HG02885 (cell line): Measurements from ENCODE around the gene OR5C1.
"Not testable (repeated sequence)": the region's sequence is repeated elsewhere in the genome, so short reads cannot be mapped to it uniquely, and the experiment has no call there.

Experiments used
- ATAC-seq: cut with Tn5 transposase; IDR thresholded peaks from one replicate; pipeline ENCODE4 v1.9.1; 2021; ENCODE audit warnings: mild to moderate bottlenecking; ENCODE audit not compliant: unreplicated experiment, poor library complexity

Gene OR5C1

GRCh38 chr9:122810306-122810946 lies 21.7 kb downstream of the OR5C1 start:
- ATAC-seq, result peak; percentile 81

DNA sequence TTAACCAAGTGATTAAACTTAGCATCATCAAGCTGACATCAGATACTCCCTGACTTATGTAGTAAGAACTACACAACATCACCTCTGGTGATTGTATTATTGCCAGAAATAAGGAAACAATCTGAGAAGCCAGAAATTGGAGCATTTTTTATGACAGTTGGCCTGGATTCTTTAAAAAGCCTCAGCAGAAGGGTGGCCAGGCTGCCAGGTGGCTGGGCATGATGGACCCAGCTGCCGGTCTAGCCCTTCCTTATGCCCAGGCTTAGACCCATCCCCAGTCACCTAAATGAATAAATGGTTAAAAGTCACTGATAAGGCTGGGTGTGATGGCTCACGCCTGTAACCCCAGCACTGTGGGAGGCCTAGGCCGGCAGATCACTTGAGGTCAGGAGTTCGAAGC lies 24.0 kb downstream of the OR5C1 start:
- no peak for ATAC-seq

DNA sequence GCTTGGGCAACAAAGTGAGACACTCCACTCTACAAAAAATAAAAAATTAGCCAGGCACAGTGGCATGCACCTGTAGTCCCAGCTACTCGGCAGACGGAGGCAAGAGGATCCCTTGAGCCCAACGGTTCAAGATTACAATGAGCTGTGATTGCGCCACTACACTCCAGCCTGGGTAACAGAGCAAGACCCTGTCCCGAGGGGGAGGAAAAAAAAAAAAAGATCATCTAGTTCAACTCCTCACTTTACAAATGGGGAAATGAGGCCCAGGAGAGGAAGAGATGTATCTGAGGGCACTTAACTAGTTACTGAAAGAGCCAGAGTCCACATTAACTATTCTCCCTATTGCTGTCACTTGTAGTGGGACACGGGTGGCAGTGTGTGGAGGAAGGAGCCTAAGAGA lies 25.8 kb downstream of the OR5C1 start:
- no peak for ATAC-seq

- no peak for ATAC-seq
Observed at GRCh38 chr9:122815544-122815943, 26.8 kb downstream of the OR5C1 start.

GRCh38 chr9:122816163-122816867 lies 27.6 kb downstream of the OR5C1 start:
- no peak for ATAC-seq

GRCh38 chr9:122819326-122819725 lies 30.6 kb downstream of the OR5C1 start:
- ATAC-seq, result no peak

GRCh38 chr9:122819791-122820489 lies 31.2 kb downstream of the OR5C1 start:
- ATAC-seq, result no peak

- ATAC-seq, result no peak
Observed at GRCh38 chr9:122820490-122820845, 31.7 kb downstream of the OR5C1 start.

- no peak for ATAC-seq
Observed at GRCh38 chr9:122821278-122821943, 32.7 kb downstream of the OR5C1 start.

DNA sequence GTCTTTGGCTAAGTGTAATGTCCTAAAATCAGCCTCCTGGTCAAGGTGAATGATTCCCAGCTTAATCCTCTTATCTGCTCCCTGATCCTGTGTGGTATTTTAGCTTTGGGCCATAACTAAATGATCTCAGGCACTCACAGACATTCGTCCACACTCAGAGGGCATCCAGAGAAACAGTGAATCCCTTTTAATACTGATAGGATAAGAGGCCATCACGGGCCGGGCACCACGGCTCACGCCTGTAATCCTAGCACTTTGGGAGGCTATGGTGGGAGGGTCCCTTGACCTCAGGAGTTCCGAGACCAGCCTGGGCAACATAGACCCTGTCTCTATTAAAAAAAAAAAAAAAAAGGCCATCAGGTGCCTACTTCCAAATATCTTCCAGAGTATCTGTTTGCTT lies 33.3 kb downstream of the OR5C1 start:
- no peak for ATAC-seq

DNA sequence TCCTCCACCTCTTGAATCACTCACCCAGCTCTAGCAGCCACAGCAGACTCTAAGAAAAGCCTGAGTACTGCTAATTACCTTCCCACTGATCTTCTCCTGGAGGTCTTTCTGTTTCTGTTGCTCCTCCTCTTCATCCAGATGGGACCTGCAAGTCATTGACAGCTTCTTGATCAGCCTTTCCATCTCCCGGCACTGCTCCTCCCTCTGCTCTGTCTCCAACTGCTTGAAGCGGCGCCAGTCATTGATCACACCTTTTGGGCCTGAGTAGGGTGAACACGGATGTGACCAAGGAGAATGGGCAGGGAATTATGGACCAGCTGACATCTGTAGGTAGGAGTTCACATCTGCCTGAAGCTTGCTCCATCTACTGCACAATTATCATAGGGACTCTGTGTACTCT lies 34.2 kb downstream of the OR5C1 start:
- ATAC-seq, result no peak

- peak; percentile 17 for ATAC-seq
Observed at GRCh38 chr9:122827761-122828093, 39.0 kb downstream of the OR5C1 start.

DNA sequence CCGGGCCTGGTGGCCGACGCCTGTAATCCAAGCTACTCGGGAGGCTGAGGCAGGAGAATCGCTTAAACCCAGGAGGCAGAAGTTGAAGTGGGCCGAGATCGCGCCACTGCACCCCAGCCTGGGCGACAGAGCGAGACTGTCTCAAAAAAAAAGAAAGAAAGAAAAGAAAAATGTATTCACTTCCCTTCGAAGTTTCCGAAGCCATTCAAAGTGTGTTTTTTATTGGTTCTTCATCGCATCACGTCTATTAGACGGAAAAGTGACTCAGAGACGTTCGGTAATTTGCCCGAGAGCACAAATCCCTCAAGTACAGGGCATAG lies 40.2 kb downstream of the OR5C1 start:
- not testable (repeated sequence) for ATAC-seq

- ATAC-seq, result no peak
Observed at GRCh38 chr9:122832194-122832593, 43.5 kb downstream of the OR5C1 start.

GRCh38 chr9:122835313-122835731 lies 46.6 kb downstream of the OR5C1 start:
- no peak for ATAC-seq

DNA sequence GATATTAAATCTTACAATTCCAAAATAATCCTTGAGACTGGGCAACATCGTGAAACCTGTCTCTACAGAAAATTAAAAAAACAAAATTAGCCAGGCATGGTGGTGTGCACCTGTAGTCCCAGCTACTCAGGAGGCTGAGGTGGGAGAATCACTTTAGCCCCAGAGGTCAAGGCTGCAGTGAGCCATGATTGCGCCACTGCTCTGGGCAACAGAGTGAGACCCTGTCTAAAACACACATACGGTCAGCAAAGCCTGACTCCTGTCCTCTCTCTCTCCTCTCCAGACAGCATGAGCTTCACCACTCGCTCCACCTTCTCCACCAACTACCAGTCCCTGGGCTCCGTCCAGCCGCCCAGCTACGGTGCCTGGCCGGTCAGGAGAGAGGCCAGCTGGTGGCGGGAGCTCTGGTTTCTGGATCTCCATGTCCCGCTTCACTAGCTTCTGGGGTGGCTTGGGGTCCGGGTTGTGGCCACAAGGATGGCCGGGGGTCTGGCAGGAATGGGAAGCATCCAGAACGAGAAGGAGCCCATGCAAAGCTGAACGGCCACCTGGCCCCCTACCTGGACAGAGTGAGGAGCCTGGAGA lies 48.6 kb downstream of the OR5C1 start:
- no peak for ATAC-seq

- not testable (repeated sequence) for ATAC-seq
Observed at GRCh38 chr9:122838441-122838840, 49.7 kb downstream of the OR5C1 start.
